Measurements from ENCODE around the gene NUF2. TPM values are rescaled to one million over a fixed set of nuclear protein-coding genes. Genes with fewer than 3 reads are reported as not detected.

Gene NUF2
- total and polyA plus RNA-seq, 2 donors (not counting 1 experiment from before 2014, with no cell fraction given) = 0.94 to 1.3 TPM

- no peaks in the 10 kb centered on the region for H3K4me1 ChIP-seq (ENCODE audit: control insufficient read depth in 2 of 2, insufficient read depth in 2 of 2, low read length in 2 of 2)
- no peaks in the 10 kb centered on the region for H3K36me3 ChIP-seq (replicated peaks in 1 of 2; ENCODE audit: control extremely low read depth in 1 of 2, control insufficient read depth in 1 of 2, extremely low read depth in 1 of 2, insufficient read depth in 2 of 2, low read length in 1 of 2)
- H3K27ac ChIP-seq (ENCODE audit: low read length in 2 of 2) = no peak overlapping the region
- H3K27me3 ChIP-seq (replicated peaks in 1 of 4; ENCODE audit: control extremely low read depth in 1 of 4, control insufficient read depth in 3 of 4, insufficient read depth in 4 of 4, low read length in 3 of 4) = peaks cover 0 to 3% (median 0%) of the 10 kb centered on the region in 4 experiments
- no peak for TF ChIP-seq CTCF (IDR thresholded peaks at IDR 0.05)
- TF ChIP-seq EZH2 (IDR thresholded peaks at IDR 0.05; ENCODE audit: borderline replicate concordance, insufficient read depth, low read depth, low read length, poor library complexity, severe bottlenecking) = no peak
- intact Hi-C loops (cut with micrococcal nuclease) = no loop called here
- ChIA-PET CTCF (interaction anchor here (1.5 kb wide), 1 partner anchor 10 kb away, joined by 4 read pairs; no protein-coding TSS in a partner anchor), POLR2A (no interaction called here)
- 75% methylated on average over 4 of the region's 4 CpGs for whole genome bisulfite sequencing (ENCODE audit: insufficient coverage)
- no peak overlapping the region for H3K27ac Mint-ChIP-seq
- peaks cover 24% of the 10 kb centered on the region for H3K27me3 Mint-ChIP-seq
- no peak overlapping the region for H3K9ac ChIP-seq (ENCODE audit: low read length)
- H3K9me3 ChIP-seq (ENCODE audit: control extremely low read depth in 1 of 3, control insufficient read depth in 2 of 3, insufficient read depth in 1 of 3, low read length in 2 of 3) = no peaks in the 10 kb centered on the region
- H2AFZ ChIP-seq (ENCODE audit: insufficient read depth, low read depth, low read length, poor library complexity, severe bottlenecking) = no peak overlapping the region
- no peak for DNase-seq
- H3K79me2 ChIP-seq (ENCODE audit: control insufficient read depth, insufficient read depth, low read length) = no peaks in the 10 kb centered on the region
- no peak overlapping the region for H3K4me3 ChIP-seq (ENCODE audit: control extremely low read depth in 1 of 5, extremely low read depth in 1 of 5, insufficient read depth in 1 of 5, low read depth in 2 of 5, low read length in 4 of 5)
- ATAC-seq (ENCODE audit: low read depth) = no peak
- no peaks in the 10 kb centered on the region for H4K20me1 ChIP-seq (ENCODE audit: control insufficient read depth, insufficient read depth, low read length, poor library complexity, severe bottlenecking)
- no peaks in the 10 kb centered on the region for H3K9me3 Mint-ChIP-seq (ENCODE audit: insufficient read depth)
- H3K4me1 Mint-ChIP-seq = no peaks in the 10 kb centered on the region
- no peak overlapping the region for H3K4me2 ChIP-seq (replicated peaks; ENCODE audit: low read depth, low read length, poor library complexity, severe bottlenecking)
- H3K4me3 Mint-ChIP-seq = no peak overlapping the region
Observed at GRCh38 chr1:163382395-163382794, 60.6 kb downstream of the NUF2 start.

GRCh38 chr1:163387146-163387545 lies 65.4 kb downstream of the NUF2 start:
- no peak overlapping the region for H3K27ac ChIP-seq (ENCODE audit: low read length in 2 of 2)
- no peak overlapping the region for H2AFZ ChIP-seq (ENCODE audit: insufficient read depth, low read depth, low read length, poor library complexity, severe bottlenecking)
- peaks cover 42% of the 10 kb centered on the region for H3K27me3 Mint-ChIP-seq
- peaks cover 0 to 3% (median 0%) of the 10 kb centered on the region in 4 experiments for H3K27me3 ChIP-seq (replicated peaks in 1 of 4; ENCODE audit: control extremely low read depth in 1 of 4, control insufficient read depth in 3 of 4, insufficient read depth in 4 of 4, low read length in 3 of 4)
- no peak for TF ChIP-seq CTCF (IDR thresholded peaks at IDR 0.05)
- TF ChIP-seq EZH2 (IDR thresholded peaks at IDR 0.05; ENCODE audit: borderline replicate concordance, insufficient read depth, low read depth, low read length, poor library complexity, severe bottlenecking) = no peak
- no peaks in the 10 kb centered on the region for H3K79me2 ChIP-seq (ENCODE audit: control insufficient read depth, insufficient read depth, low read length)
- ChIA-PET POLR2A (no interaction called here), CTCF (no interaction called here)
- H3K4me1 ChIP-seq (ENCODE audit: control insufficient read depth in 2 of 2, insufficient read depth in 2 of 2, low read length in 2 of 2) = no peaks in the 10 kb centered on the region
- no peak overlapping the region for H3K4me3 ChIP-seq (ENCODE audit: control extremely low read depth in 1 of 5, extremely low read depth in 1 of 5, insufficient read depth in 1 of 5, low read depth in 2 of 5, low read length in 4 of 5)
- DNase-seq (no peak), ATAC-seq (ENCODE audit: low read depth) (no peak)
- no peaks in the 10 kb centered on the region for H4K20me1 ChIP-seq (ENCODE audit: control insufficient read depth, insufficient read depth, low read length, poor library complexity, severe bottlenecking)
- H3K9me3 ChIP-seq (ENCODE audit: control extremely low read depth in 1 of 3, control insufficient read depth in 2 of 3, insufficient read depth in 1 of 3, low read length in 2 of 3) = no peaks in the 10 kb centered on the region
- H3K27ac Mint-ChIP-seq = no peak overlapping the region
- H3K9ac ChIP-seq (ENCODE audit: low read length) = no peak overlapping the region
- no peaks in the 10 kb centered on the region for H3K36me3 ChIP-seq (replicated peaks in 1 of 2; ENCODE audit: control extremely low read depth in 1 of 2, control insufficient read depth in 1 of 2, extremely low read depth in 1 of 2, insufficient read depth in 2 of 2, low read length in 1 of 2)
- H3K9me3 Mint-ChIP-seq (ENCODE audit: insufficient read depth) = no peaks in the 10 kb centered on the region
- no peak overlapping the region for H3K4me2 ChIP-seq (replicated peaks; ENCODE audit: low read depth, low read length, poor library complexity, severe bottlenecking)
- H3K4me1 Mint-ChIP-seq = no peaks in the 10 kb centered on the region
- intact Hi-C loops (cut with micrococcal nuclease) = no loop called here
- H3K4me3 Mint-ChIP-seq = no peak overlapping the region
